Stimulated activated CD4-positive, alpha-beta T cell treated with anti-CD3 and anti-CD28 coated beads, Interleukin-15, amount 100 ng/mL, for 24 hours (primary cell): ENCODE measurements around the gene SEZ6L2.
"Not testable (repeated sequence)": the region's sequence is repeated elsewhere in the genome, so short reads cannot be mapped to it uniquely, and the experiment has no call there.

Source experiments
- DNase-seq: peaks from one replicate; pipeline ENCODE4 v3.0.0-alpha.2; 2020

The SEZ6L2 gene

GRCh38 chr16:29899516-29900101 lies at the start of gene SEZ6L2:
SEZ6L2 (minus strand) TSS chr16:29899550; CDS start chr16:29899019, 531 bp downstream.
- peak; percentile 50 for DNase-seq

GRCh38 chr16:29947897-29948296 lies 48.5 kb upstream of the SEZ6L2 start:
- no peak for DNase-seq

- no peak for DNase-seq
Measured at GRCh38 chr16:29943846-29944799, 44.8 kb upstream of the SEZ6L2 start.

GRCh38 chr16:29940656-29941055 lies 41.3 kb upstream of the SEZ6L2 start:
- no peak for DNase-seq

- not testable (repeated sequence) for DNase-seq
Measured at GRCh38 chr16:29931750-29932149, 32.4 kb upstream of the SEZ6L2 start.

GRCh38 chr16:29927070-29927905 lies 27.9 kb upstream of the SEZ6L2 start:
- DNase-seq: no peak

GRCh38 chr16:29926711-29927052 lies 27.3 kb upstream of the SEZ6L2 start:
- no peak for DNase-seq

- peak; percentile 88 for DNase-seq
Measured at GRCh38 chr16:29925781-29926710, 26.7 kb upstream of the SEZ6L2 start, which contains the start of gene KCTD13. KCTD13 (minus strand) TSS chr16:29926226; CDS start chr16:29926033, 193 bp downstream.

- DNase-seq: no peak
Measured at GRCh38 chr16:29925105-29925756, 25.9 kb upstream of the SEZ6L2 start.

- DNase-seq: no peak
Measured at GRCh38 chr16:29922986-29923501, 23.7 kb upstream of the SEZ6L2 start.

GRCh38 chr16:29922326-29922725 lies 23.0 kb upstream of the SEZ6L2 start:
- no peak for DNase-seq

- DNase-seq: no peak
Measured at GRCh38 chr16:29921034-29921385, 21.7 kb upstream of the SEZ6L2 start.

GRCh38 chr16:29920288-29921033 lies 21.1 kb upstream of the SEZ6L2 start:
- DNase-seq: no peak

GRCh38 chr16:29916979-29917378 lies 17.6 kb upstream of the SEZ6L2 start:
- DNase-seq: no peak

- DNase-seq: no peak
Measured at GRCh38 chr16:29915590-29916247, 16.4 kb upstream of the SEZ6L2 start.

GRCh38 chr16:29913514-29913913 lies 14.2 kb upstream of the SEZ6L2 start:
- DNase-seq: no peak

- DNase-seq: no peak
Measured at GRCh38 chr16:29912087-29912486, 12.7 kb upstream of the SEZ6L2 start.

- no peak for DNase-seq
Measured at GRCh38 chr16:29911676-29912010, 12.3 kb upstream of the SEZ6L2 start.

GRCh38 chr16:29910819-29911675 lies 11.7 kb upstream of the SEZ6L2 start:
- DNase-seq: no peak
